Muscle of back (tissue), 11 donors: ENCODE measurements around the gene MRPS11. TPM values are rescaled to one million over a fixed set of nuclear protein-coding genes. Genes with fewer than 3 reads are reported as not detected.
"Not testable (repeated sequence)": the region's sequence is repeated elsewhere in the genome, so short reads cannot be mapped to it uniquely, and the experiment has no call there.

ENCODE experiments used
- DNase-seq, 3 donors: peaks; one replicate each; pipeline versions ENCODE4 v3.0.0 to v3.0.0-alpha.2; 2013
- polyA plus RNA-seq, 10 donors: library from polyadenylated mRNA; unstranded; fragments of 120-200 nt; gene quantifications; one replicate each; pipeline ENCODE4 v1.2.1, GENCODE V29; 2013; ENCODE audit not compliant: insufficient read length in 10 of 10

Gene MRPS11
- polyA plus RNA-seq, 10 donors, result 40.5 to 47.6 (median 44.0) TPM

- no peak for DNase-seq
Measured at GRCh38 chr15:88453651-88454050, 13.9 kb upstream of the MRPS11 start.

DNA sequence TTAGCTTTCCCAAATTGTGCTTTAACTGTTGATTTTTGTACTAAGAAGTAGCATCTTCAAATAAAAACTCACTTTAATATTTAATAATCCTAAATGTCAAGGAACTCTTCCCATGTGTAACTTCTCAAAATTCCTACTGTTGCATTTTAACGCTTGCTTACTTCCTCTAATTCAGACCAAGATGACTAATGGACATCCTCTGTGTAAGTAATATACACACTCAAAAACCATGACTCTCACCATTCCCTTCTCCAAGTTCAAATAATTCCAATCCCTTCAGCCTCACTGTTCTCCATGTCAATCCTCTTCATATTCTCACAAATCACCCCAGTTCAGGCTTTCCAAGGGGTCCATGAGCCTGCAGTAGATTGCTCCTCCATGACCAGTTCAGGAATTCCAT is 13.3 kb upstream of the MRPS11 start:
- DNase-seq, result no peak

DNA sequence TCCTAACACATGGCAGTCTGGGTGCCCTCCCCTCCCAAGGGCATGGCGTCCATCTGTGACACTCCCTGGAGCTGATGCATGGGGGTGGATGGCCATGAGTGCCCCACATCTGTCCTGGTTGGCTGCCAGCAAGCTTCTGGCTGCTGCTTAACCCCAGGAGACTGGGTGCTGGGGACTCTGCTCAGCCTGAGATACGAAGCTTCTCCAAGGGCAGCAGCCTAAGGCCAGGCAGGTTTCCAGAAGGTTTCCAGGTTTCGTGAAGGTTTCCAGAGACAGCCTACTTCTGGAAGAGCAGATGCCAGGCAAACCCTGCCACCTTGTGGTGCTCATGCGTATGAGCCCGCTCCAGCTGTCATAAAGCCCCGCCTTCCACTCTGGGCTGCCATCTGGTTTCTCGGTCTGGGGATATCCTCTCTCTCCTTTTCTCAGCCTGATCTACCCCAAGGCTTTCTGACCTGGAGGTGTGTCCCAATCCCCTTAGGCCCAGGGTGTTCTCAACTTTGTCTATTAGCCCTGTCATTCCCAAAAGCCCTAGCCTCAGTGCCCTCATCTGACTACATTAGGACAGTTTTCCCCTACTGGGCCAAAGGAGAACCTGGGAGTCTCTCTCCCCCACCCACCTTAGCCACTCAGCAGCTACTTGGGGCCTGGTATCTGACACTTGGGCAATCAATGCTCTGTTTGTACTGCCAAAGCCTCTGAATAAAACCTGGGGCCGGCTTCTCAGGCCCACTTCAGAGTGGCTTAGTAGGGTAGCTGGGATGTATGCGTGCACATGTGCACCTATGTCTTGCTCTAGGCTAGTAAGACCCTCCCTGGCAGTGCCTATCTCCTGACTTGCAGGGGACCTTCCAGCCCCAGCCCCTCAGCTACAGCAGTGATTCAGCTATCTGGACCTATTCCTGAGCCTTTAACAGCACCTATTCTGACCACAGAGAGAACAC is 12.4 kb upstream of the MRPS11 start:
- DNase-seq, result peak; percentile 48 to 70 (median 59)

- no peak for DNase-seq
Measured at GRCh38 chr15:88456733-88457132, 10.8 kb upstream of the MRPS11 start.

DNA sequence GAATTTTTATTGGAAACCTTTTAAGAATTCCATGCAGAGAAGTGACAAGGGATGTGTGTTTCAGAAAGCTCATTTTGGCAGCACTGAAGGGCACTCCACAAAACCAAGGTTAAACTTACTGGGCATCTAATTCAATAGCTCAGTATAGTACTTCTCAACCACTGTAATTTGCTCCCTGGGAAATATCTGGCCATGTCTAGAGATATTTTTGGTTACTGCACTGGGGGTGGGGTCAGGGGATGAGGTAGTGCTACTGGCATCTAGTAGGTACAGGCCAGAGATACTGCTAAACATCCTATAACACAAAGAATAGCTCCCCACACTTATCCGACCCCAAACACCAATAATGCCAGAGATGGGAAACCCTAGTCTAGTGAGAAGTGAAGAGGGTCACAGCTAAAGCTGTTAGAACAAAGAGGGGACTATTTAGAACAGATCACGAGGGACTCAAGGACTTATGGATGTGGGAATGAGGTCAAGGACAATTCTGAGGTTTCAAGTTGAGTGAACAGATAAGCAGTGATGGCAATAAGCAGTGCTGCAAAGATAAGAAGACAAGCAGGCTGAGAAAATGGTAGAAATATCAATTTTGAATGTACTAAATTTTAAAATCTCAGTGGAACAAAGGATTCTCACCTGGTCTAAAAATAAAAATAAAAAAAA is 3.5 kb upstream of the MRPS11 start:
- DNase-seq, result no peak

DNA sequence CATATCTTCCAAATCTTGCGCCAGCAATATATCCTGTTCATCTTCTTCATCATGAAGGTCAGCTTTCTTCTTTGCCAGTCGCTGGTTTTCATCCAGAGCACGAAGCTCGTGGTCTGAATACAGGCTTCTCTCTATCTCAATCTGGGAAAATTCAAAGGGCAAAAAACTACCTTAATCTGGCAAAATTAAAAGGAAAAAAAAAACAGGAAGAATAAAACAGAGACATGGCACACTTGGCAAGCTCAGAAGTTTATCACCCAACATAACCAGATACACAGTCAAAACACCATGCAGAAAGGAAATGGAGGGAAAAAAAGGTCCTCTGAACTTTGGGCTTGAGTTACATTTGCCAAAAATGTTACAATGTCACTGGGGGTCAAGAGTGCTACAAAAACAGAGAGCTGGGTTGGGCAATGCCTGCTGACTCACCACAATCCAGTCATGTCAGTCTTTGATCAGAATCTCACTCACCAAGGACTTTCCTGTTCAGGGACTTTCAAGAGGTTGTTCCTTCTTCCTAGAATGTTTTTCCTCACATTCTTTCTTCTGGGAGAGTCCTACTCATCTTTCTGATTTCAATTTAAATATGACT is 1.8 kb upstream of the MRPS11 start:
- no peak for DNase-seq

GRCh38 chr15:88467935-88468528 is 524 bp downstream of the MRPS11 start:
- no peak for DNase-seq

GRCh38 chr15:88468721-88469120 is 1.2 kb downstream of the MRPS11 start:
- not testable (repeated sequence) for DNase-seq

DNA sequence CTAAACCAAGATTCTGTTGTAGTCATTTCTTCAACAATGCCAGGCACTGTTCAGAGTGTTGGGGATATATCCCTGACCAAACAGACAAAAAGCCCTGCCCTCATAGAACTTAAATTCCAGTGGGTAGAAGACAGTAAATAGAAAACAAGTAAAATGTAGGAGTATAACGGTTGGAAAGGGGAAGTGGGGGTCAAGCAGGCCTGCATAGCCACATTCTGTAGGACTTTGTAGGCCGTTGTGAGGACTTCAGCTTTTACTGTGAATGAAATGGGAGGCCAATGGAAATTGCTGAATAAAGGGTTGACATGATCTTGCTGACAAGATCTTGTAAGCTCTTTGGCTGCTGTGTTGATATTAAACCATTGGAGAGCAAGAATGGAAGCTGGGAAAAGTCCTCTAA is 1.8 kb downstream of the MRPS11 start:
- DNase-seq, result no peak

DNA sequence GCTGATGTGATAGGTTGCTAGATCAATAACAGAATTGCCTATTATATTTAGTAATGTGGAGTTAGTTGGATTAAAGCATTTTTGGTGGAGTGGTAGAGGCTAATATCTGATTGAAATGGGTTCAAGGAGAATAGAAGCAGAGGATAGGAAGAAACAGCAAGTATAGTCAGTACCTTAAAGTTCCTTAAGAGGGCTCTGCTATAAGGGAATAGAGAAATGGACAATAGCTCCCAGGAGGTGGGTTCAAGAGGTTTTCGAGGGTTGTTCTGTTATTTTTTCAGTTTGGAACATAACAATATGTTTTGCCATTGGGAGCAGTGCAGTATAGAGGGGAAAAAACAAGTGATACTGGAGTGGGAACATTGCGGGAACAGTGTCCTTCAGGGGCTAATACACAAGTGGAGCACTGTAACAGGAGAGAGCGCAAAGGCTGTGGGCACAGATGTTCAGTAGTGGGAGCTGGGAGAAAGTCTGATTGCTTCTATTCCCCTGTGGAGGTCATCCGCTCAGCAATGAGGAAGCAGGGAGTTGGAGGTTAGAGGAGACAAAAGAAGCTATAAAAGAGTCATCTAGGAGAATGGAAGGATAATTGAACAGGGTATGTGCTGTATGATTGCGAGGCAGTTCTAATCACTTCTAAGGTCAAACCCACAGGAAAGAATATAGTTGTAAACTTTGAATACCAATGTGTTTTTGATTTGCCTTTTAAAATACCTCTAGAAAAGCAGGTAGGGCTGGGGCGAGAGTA is 3.3 kb downstream of the MRPS11 start:
- DNase-seq, result no peak

DNA sequence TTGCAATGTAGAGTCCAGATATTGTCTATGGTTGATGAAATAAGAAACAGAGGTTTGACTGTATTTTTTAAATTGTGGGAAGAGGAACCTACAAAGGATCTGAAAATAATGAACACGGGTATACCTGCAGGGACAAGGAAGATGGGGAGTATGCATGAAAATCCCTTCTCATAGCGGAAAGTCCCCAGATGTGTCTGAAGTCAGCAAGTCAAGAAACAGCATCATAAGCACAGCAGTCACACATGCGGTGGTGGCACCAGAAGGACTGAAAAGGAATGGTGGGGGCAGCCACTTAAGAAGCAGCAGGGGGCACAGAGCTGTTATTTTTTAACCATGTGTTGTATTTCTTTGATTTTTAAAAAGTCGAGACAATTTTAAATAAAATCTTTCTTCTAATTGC is 4.7 kb downstream of the MRPS11 start:
- no peak for DNase-seq

DNA sequence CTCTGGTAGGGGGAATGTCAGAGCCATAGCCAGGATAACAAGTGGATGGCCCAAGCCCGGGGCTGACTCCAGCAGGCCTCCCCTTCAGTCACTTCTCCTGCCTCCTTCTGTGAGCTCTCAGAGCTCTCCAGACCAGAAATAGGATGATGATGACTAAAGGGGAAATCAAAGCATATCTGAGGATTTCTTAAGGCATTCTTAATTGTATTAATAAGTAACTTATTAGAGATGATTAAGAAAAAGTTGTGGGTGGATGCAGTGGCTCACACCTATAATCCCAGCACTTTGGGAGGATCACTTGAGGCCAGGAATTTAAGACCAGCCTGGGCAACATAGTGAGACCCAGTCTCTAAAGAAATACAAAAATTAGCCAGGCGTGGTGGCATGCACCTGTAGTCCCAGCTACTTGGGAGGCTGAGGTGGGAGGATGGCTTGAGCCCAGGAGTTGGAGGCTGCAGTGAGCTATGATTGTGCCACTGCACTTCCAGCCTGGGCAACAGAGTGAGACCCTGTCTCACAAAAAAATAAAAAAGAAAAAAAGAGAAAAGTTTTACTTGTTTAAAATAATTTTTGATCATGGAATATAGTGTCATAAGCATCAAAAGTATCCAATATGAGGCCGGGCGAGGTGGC is 6.3 kb downstream of the MRPS11 start:
- DNase-seq, result not testable (repeated sequence)

- peak in 2 of 3 donors; percentile 31 to 52 for DNase-seq
Measured at GRCh38 chr15:88476635-88477060, 9.1 kb downstream of the MRPS11 start.

DNA sequence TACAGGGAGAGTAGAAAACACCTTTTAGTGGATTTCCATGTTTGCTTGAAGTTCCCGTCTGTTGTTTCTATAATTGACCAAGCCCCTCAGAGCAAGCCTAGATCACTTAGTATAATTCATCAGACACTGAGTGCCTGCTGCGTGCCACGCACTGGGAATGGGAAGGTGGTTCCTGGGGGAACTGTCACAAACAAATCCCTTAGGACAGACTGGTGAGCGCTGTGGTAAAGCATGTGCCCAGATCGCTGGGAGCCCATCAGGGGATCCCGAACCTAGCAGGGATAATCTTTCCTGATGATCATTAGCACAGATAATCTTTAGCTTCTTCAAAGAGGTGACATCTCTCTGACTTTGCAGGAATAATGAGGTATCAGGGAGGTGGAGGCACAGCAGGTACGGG is 9.6 kb downstream of the MRPS11 start:
- DNase-seq, result no peak

DNA sequence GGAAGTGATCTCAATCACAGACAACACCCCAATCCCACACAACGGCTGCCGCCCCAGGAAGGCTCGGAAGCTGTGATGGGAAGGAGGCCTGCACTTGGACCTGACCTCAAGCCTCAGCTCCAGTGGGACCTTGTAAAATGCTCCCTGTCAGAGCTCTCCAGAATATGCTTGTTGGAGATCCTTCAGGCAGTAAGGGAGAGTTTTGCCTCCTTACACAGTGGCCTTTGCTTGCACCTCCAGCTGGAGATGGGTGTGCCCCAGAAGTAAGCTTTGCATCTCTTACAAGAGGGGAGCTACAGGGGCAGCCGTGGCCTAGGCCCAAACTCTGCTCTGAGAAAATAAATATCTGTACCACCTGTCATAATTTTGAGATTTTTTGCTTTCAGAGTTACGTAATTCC is 10.4 kb downstream of the MRPS11 start:
- DNase-seq, result no peak

- DNase-seq, result no peak
Measured at GRCh38 chr15:88479169-88479568, 11.7 kb downstream of the MRPS11 start.

- no peak for DNase-seq
Measured at GRCh38 chr15:88480981-88481380, 13.5 kb downstream of the MRPS11 start.

DNA sequence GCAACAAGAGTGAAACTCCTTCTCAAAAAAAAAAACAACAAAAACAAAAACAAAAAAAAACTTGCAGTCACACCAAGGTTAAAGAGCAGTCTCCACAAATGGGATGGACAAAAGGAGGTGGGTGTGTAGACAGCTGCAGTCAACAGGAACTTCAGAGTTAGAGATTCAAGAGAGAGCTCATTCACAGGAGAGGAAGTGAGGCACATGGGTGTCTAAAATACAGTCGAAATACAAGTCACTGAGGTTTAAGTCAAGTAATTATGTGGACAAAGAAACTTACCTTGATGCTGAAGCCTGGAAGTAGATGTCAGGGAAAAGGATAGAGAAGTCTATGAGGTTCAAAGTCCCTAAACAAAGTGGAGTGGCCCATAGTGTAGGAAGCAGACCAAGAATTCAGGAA is 14.8 kb downstream of the MRPS11 start:
- DNase-seq, result no peak

DNA sequence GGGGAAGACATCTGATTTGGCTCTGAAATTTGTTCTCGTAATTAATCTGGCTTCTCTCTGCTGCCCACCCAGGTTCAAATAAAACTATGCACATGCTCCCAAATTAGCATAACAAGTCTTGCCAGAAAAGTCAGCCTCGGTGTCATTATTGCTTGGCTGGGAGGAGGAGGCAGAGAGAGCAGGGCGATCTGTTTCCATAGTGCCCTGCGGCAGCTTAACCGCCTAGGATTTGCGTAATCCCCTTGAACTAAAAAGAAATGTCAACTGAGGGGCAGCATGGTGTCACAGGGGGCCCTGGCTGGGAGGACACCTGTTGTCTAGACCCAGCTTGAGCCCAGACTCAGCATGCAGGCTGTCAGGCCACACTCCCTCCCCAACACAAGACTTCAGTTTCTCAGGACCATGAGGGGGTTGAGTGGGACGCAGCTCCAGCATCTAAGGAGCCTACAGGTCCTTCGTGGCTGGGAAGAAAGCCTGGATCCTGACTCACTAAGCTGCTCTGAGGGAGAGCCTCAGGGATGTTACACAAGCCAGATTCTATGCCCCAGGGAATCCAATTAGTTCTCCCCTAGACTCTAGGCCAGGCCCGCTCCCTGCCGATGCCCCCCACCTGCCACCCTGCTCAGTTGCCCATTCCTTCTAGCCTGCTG is 17.3 kb downstream of the MRPS11 start:
- peak in 1 of 3 donors; percentile 32 for DNase-seq

DNA sequence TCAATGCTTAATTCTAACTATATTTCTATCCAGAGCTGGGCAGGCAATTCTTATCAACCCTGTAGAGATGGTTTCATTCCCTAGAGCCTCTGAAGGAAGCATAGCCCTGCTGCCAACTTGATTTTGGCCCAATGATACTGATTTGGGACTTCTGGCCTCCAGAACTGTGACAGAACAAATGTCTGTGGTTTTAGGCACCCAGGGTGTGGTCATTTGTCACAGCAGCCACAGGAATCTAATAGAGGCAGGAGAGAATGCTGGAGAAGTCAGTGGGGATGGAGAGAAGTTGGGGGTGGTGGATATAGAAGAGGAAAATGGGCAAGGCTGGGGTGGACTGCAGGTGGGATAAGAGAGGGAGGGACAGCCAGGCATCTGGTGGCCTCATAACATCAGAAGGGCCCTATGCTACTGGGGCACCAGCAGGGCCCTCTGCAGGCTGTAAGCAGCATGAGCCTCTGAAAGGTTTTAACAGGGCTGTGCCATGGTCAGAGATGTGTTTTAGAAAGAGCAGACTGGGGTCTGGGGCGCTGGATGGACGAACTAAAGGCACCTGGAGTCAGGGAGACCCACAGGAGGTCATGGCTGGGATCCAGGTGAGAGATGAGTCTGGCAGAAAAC is 19.8 kb downstream of the MRPS11 start:
- no peak for DNase-seq
